BJ (cell line): ENCODE results near the gene ELAVL1. TPM values are rescaled to one million over a fixed set of nuclear protein-coding genes. Genes with fewer than 3 reads are reported as not detected.

Source experiments
- CTCF ChIA-PET: fragments of 350-600 bp; formaldehyde crosslinking; extraction: SDS; loops from one replicate; lab custom pipeline; 2021; ENCODE audit warnings: antibody characterized with exemption, inconsistent platforms; lab: Yijun Ruan, JAX
- POLR2A ChIA-PET: fragments of 300-600 bp; sonication (Branson Sonifier 250); formaldehyde crosslinking; extraction: SDS; loops from one replicate; lab custom pipeline; 2021; ENCODE audit warnings: antibody characterized with exemption; lab: Charles Lee
- DNase-seq: peaks from one replicate; pipeline ENCODE4 v3.0.0-alpha.2; 2011; ENCODE audit warnings: low read depth
- H3K27me3 ChIP-seq: 2 replicates; pipeline ENCODE4 v1.6.0; 2011; ENCODE audit warnings: low read length; ENCODE audit not compliant: control insufficient read depth, insufficient read depth
- H3K36me3 ChIP-seq: 2 replicates; pipeline ENCODE4 v1.5.1; 2011; ENCODE audit warnings: low read length; ENCODE audit not compliant: control insufficient read depth, insufficient read depth
- H3K4me3 ChIP-seq: 2 replicates; pipeline ENCODE4 v1.5.1; 2011; ENCODE audit warnings: low read depth, mild to moderate bottlenecking, control low read depth, low read length
- CTCF ChIP-seq: IDR thresholded peaks from 2 replicates; pipeline ENCODE4 v1.5.1; 2011; ENCODE audit warnings: low read depth, mild to moderate bottlenecking, control low read depth, inconsistent platforms, low read length, moderate library complexity; ENCODE audit not compliant: insufficient read depth
- polyA plus RNA-seq: library from polyadenylated mRNA; depleted of rRNA; stranded (reverse); fragments of >200 nt; gene quantifications from 2 replicates; pipeline ENCODE4 v1.2.3, GENCODE V29; 2011

The ELAVL1 gene
- polyA plus RNA-seq, 1 experiment, result 41.2 TPM

DNA sequence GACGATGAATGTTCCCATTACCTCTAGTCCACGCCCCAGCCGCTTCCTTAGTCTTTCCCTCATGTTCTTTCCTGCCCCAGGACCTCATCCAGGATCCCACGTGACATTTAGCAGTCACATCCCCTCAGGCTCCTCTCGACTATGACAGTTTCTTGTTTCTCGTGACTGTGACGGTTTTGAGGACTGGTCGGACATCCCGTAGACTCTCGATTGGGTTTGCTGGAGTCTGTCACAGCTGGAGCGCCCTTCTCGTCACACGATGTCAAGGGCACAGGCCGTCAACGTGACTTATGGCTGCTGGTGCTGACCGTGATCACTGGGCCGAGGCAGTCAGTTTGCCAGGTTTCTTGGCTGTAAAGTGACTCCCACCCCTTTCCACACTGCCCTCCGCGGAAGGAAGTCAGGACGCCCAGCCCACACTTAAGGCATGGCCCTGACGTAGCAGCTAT, 22.8 kb downstream of the ELAVL1 start:
- CTCF ChIA-PET, result interaction anchor here (0.9 to 2.6 kb wide), 2 partner anchors 12 to 20 kb away, joined by 3 to 10 read pairs; no protein-coding TSS in a partner anchor
- DNase-seq, result no peak
- Histone ChIP-seq H3K36me3 (peaks cover 41% of the 10 kb centered on the region), H3K4me3 (no peak overlapping the region), H3K27me3 (no peaks in the 10 kb centered on the region)
- POLR2A ChIA-PET, result no interaction called here
- TF ChIP-seq CTCF, result no peak

GRCh38 chr19:7982103-7982502, 23.3 kb downstream of the ELAVL1 start:
- CTCF ChIA-PET, result interaction anchor here (2.6 kb wide), 1 partner anchor 20 kb away, joined by 10 read pairs; no protein-coding TSS in a partner anchor
- H3K36me3 ChIP-seq, result peaks cover 41% of the 10 kb centered on the region

DNA sequence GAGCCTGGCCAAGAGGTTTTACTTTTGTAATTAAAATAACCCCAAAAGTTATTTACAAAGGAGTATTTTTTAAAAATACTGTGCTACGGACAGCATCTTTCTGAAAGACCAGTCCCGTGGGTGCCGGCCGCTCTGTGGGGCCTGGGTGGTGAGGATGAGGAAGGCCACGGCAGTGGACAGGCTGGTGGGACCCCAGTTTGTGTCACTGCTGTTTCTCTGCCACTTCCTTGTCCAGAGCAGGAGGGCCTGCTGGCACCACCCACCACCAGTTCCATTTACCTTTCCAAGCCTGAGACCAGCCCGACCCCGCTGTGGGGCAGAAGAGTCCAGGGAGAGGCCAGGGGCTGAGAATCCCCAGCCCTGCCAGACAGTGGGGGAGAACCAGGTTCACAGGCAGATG, 23.8 kb downstream of the ELAVL1 start:
- ChIA-PET POLR2A (no interaction called here), CTCF (interaction anchor here (0.7 to 2.6 kb wide), 2 partner anchors 21 to 32 kb away, joined by 4 to 10 read pairs; no protein-coding TSS in a partner anchor)
- no peak for DNase-seq
- H3K27me3 ChIP-seq, result no peaks in the 10 kb centered on the region
- no peak overlapping the region for H3K4me3 ChIP-seq
- no peak for TF ChIP-seq CTCF
- peaks cover 41% of the 10 kb centered on the region for H3K36me3 ChIP-seq

More at GRCh38 chr19:7982103-7982502, 23.3 kb downstream of the ELAVL1 start:
- no peak for TF ChIP-seq CTCF
- DNase-seq, result no peak
- H3K4me3 ChIP-seq, result no peak overlapping the region
- POLR2A ChIA-PET, result no interaction called here
- no peaks in the 10 kb centered on the region for H3K27me3 ChIP-seq

DNA sequence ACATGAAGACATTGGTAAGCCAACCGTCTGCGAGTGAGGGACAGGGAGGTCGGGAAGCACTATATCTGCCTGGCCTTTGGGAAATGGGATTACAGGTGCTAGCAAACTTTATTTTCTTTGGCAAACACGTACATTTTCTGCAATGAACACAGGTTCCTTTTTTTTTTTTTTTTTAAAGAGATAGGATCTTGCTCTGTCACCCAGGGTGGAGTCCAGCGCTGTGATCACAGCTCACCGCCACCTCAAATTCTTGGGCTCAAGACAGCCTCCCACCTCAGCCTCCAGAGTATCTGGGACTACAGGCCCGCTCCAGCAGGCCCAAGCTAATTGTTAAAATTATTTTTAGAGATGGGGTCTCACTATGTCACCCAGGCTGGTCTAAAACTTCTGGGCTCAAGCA, 24.2 kb downstream of the ELAVL1 start:
- ChIA-PET POLR2A (no interaction called here), CTCF (interaction anchor here (0.7 to 2.2 kb wide), 2 partner anchors 10 to 32 kb away, joined by 4 to 14 read pairs; no protein-coding TSS in a partner anchor)
- TF ChIP-seq CTCF, result no peak
- H3K27me3 ChIP-seq, result no peaks in the 10 kb centered on the region
- no peak for DNase-seq
- H3K36me3 ChIP-seq, result peaks cover 41% of the 10 kb centered on the region
- no peak overlapping the region for H3K4me3 ChIP-seq

DNA sequence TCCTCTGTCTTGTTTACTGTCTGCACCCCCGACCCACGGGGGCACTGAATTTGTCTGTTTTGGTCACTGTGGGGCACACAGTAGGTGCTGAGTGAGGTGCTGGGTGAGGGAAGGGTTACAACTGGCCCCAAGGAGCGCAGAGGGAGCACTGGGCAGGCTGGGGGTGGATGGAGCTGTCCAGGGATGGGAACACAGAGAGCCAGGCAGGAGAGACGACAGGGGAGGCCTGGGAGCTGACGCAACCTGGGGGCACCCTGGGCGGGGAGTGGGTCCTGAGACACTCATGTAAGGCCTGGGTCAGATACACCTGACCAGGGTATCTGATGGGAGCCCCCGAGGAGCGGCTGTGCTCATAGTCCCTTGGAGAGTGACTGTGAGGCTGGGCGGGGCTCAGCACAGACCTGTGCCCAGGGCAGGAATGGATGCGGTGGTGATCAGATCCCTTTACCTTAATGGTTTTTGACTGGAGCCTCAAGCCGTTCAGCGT, 24.8 kb downstream of the ELAVL1 start:
- TF ChIP-seq CTCF, result no peak
- H3K27me3 ChIP-seq, result no peaks in the 10 kb centered on the region
- peaks cover 41% of the 10 kb centered on the region for H3K36me3 ChIP-seq
- ChIA-PET POLR2A (no interaction called here), CTCF (interaction anchor here (2.2 kb wide), 1 partner anchor 10 kb away, joined by 14 read pairs; no protein-coding TSS in a partner anchor)
- no peak for DNase-seq
- H3K4me3 ChIP-seq, result no peak overlapping the region
